Measurements from ENCODE around the gene RPTN. TPM values are rescaled to one million over a fixed set of nuclear protein-coding genes. Genes with fewer than 3 reads are reported as not detected.

RPTN gene
- total RNA-seq, 1 experiment from 2014 or later, result not detected

- POLR2A ChIA-PET, result no interaction called here
- Histone ChIP-seq H3K27me3 (ENCODE audit: insufficient read depth, low read length) (peaks cover 76% of the 10 kb centered on the region), H3K4me2 (ENCODE audit: low read length) (no peak within 1 kb of the TSS), H3K9ac (ENCODE audit: low read length) (no peak within 1 kb of the TSS), H3K9me3 (ENCODE audit: control insufficient read depth in 1 of 2, insufficient read depth in 1 of 2, low read depth in 1 of 2, low read length in 2 of 2) (no peaks in the 10 kb centered on the region), H4K20me1 (ENCODE audit: insufficient read depth) (no peaks in the 10 kb centered on the region), H3K36me3 (ENCODE audit: control insufficient read depth in 1 of 2, insufficient read depth in 2 of 2, low read length in 2 of 2) (no peaks in the 10 kb centered on the region), H3K79me2 (ENCODE audit: insufficient read depth, low read length) (no peaks in the 10 kb centered on the region), H3K9me2 (ENCODE audit: insufficient read depth) (no peaks in the 10 kb centered on the region), H3K27ac (ENCODE audit: low read depth, low read length) (no peak within 1 kb of the TSS), H3K4me3 (replicated peaks in 1 of 2; ENCODE audit: low read depth in 1 of 2, low read length in 2 of 2) (no peak within 1 kb of the TSS), H3K4me1 (ENCODE audit: control insufficient read depth in 1 of 2, insufficient read depth in 2 of 2, low read length in 2 of 2) (peaks cover 1 to 12% of the 10 kb centered on the region in 2 experiments), H2AFZ (ENCODE audit: low read depth, low read length, poor library complexity, severe bottlenecking) (no peak within 1 kb of the TSS)
- RAD21 ChIA-PET (ENCODE audit: low non-redundant PET in 1 of 2, low total read pairs in 2 of 2, uncharacterized antibody in 2 of 2, unreplicated experiment in 2 of 2), result no interaction called here
- intact Hi-C loops (cut with micrococcal nuclease), result no loop called here
- CTCF ChIA-PET, result no interaction called here
- DNase-seq (ENCODE audit: low read depth, low spot score), result no peak
- BruUV-seq (replicated peaks), result no TSS peak
- no peak for TF ChIP-seq SIN3A (IDR thresholded peaks at IDR 0.05; ENCODE audit: low read depth)
- no peak for TF ChIP-seq CTCF (IDR thresholded peaks at IDR 0.05 in 2 of 3, conservative IDR thresholded peaks at IDR 0.05 in 1 of 3; ENCODE audit: borderline replicate concordance in 1 of 3, insufficient read depth in 1 of 3, low read depth in 2 of 3, low read length in 2 of 3)
- no peak for TF ChIP-seq ZBTB33 (IDR thresholded peaks at IDR 0.05; ENCODE audit: extremely low read depth, insufficient replicate concordance, low read length)
- TF ChIP-seq EZH2phosphoT487 (IDR thresholded peaks at IDR 0.05; ENCODE audit: borderline replicate concordance), result no peak
- TF ChIP-seq JUND (IDR thresholded peaks at IDR 0.05), result no peak
- TF ChIP-seq POLR2A (IDR thresholded peaks at IDR 0.05; ENCODE audit: borderline replicate concordance, extremely low read depth, insufficient read depth, insufficient read length), result no peak
- TF ChIP-seq CBX3 (IDR thresholded peaks at IDR 0.05; ENCODE audit: low read depth), result no peak
- no peak for TF ChIP-seq TCF7L2 (IDR thresholded peaks at IDR 0.05; ENCODE audit: borderline replicate concordance, extremely low read depth, insufficient read depth, insufficient read length)
- no peak for TF ChIP-seq ELF1 (IDR thresholded peaks at IDR 0.05; ENCODE audit: borderline replicate concordance, low read depth)
- TF ChIP-seq SRF (IDR thresholded peaks at IDR 0.05; ENCODE audit: low read depth), result no peak
- no peak for TF ChIP-seq SP1 (IDR thresholded peaks at IDR 0.05; ENCODE audit: low read depth)
- TF ChIP-seq MAX (IDR thresholded peaks at IDR 0.05), result no peak
- no peak for TF ChIP-seq ZFX (IDR thresholded peaks at IDR 0.05)
- no peak for TF ChIP-seq YY1 (IDR thresholded peaks at IDR 0.05; ENCODE audit: extremely low read depth, insufficient replicate concordance, low read depth, low read length)
- no peak for TF ChIP-seq POLR2AphosphoS5 (IDR thresholded peaks at IDR 0.05; ENCODE audit: low read depth, low read length)
- ATAC-seq, result no peak
Observed at GRCh38 chr1:152115344-152115743, 43.7 kb downstream of the RPTN start, which contains the start of gene TCHH. TSS of gene TCHH (minus strand) at chr1:152115444. CDS start at chr1:152114080, 1,364 bp downstream.
